C4-2B (cell line): ENCODE results near the gene ANKIB1.

Source experiments
- H3K27ac ChIP-seq: fragments of 450-650 bp; 2 replicates; pipeline ENCODE4 v1.5.1; 2017
- ZFX ChIP-seq: fragments of 450-650 bp; IDR thresholded peaks from 2 replicates; pipeline ENCODE4 v1.6.1; 2017
- TF ChIP-seq, protein P1 (sequence below): fragments of 450-650 bp; conservative IDR thresholded peaks from 2 replicates; pipeline ENCODE4 v1.5.1; 2017; ENCODE audit warnings: mild to moderate bottlenecking

The ANKIB1 gene

DNA sequence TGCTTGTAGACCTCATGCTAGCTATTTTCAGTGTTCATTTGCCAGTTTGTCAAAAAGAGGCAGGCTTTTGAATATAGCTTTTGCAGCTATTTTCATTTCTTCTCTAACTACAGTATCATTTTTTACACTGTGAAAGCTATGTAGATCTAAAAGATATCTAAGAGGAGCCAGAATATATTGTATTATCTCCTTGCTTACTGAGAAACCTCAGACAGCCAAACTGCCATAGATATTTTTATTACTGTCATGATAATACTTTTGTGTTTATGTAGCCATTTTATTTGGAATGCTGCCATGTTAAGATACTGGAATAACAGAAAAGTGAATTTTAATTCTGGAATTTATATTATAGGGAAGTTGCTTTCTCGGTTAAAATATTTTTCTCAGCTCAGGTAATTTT lies 37.2 kb downstream of the ANKIB1 start:
- H3K27ac ChIP-seq = no peak overlapping the region
- no peak for TF ChIP-seq ZFX
- TF ChIP-seq, protein P1, sequence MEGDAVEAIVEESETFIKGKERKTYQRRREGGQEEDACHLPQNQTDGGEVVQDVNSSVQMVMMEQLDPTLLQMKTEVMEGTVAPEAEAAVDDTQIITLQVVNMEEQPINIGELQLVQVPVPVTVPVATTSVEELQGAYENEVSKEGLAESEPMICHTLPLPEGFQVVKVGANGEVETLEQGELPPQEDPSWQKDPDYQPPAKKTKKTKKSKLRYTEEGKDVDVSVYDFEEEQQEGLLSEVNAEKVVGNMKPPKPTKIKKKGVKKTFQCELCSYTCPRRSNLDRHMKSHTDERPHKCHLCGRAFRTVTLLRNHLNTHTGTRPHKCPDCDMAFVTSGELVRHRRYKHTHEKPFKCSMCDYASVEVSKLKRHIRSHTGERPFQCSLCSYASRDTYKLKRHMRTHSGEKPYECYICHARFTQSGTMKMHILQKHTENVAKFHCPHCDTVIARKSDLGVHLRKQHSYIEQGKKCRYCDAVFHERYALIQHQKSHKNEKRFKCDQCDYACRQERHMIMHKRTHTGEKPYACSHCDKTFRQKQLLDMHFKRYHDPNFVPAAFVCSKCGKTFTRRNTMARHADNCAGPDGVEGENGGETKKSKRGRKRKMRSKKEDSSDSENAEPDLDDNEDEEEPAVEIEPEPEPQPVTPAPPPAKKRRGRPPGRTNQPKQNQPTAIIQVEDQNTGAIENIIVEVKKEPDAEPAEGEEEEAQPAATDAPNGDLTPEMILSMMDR = no peak

DNA sequence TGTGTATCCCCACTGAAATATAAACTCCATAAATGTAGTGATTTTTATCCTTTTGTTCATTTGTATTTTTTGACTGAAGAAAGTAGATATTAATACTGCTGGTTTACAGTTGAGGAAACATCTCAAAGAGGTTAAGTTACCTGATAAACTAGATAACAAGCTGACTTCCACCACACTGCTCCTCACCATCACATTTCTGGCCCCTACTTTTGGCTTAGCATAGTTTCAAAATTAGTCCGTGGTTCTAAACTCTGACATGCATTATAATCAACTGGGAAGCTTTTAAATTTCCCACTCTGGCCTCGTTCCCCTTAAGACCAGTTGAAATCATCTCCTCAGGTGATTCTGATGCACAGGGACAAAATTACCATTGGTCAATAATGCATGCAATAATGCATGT lies 43.5 kb downstream of the ANKIB1 start:
- no peak for TF ChIP-seq ZFX
- TF ChIP-seq, protein P1 = no peak

DNA sequence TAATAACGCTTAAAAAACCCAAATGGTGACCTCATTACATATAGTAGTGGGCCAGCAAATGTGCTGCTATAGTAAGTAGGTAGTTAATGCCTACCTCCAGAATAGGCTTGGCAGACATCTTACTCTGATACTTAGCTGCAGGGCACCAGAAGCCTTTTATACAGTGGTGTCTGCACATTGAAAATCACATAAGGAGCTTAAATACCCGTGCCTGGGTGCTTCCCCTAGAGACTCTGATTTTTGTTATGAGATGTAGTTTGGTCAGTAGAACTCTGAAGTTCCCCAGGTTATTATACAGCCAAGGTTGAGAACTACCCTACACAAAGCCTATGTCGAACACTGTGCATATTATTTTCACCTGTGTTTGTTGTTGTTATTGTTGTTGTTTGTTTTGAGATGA lies 47.2 kb downstream of the ANKIB1 start:
- no peak for TF ChIP-seq ZFX
- TF ChIP-seq, protein P1 = no peak

More for the DNA sequence above, 43.5 kb downstream of the ANKIB1 start:
- H3K27ac ChIP-seq = no peak overlapping the region

DNA sequence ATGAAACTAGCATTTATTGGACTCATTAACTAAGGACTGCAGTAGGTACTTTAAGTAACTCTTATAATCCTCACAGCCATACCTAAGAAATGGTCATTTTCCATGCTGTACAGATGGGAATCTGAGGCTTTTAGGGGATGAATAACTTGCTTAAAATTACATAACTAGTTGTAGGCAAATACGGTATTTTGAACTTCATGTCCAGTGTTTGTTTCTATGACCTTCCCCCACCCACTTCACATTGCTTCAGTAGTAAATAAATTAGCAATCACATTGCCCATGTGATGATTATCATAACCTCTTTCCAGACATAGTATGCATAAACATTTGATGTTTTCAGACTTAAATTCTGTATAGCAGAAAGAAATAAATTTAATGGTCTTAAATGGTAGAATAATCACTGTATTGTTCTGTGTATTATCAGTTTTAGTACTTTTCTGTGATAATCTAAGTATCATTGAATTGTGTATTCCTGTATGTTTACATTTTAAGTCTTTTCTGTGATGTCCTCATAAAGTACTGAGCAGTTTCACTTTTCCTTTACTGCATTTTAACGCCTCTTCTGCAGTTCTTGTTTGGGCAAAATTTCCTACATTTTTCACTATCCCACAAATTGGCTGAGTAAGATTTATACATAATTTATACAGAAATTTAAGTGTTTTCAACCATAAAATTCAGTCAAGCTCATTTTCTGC lies 48.3 kb downstream of the ANKIB1 start:
- no peak overlapping the region for H3K27ac ChIP-seq
- TF ChIP-seq, protein P1 = no peak
- no peak for TF ChIP-seq ZFX

More for the DNA sequence above, 47.2 kb downstream of the ANKIB1 start:
- no peak overlapping the region for H3K27ac ChIP-seq

DNA sequence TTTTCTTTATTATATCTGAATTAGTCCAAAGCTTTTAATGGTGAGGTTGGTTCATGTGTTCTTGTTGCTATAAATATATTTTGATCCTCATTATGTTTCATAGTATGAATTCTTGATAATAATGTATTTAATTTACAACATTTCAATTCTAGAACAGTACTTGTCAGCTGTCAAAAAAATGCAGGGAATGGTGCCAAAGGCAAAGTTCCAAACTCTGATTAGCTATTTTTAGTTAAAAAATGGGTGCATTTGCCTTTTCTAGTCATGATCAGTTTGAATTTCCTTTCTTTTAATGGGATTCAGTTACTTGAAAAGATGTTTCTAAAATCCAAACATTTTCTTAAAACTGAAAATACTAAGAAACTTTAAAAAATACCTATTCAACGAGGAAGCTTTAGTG lies 49.6 kb downstream of the ANKIB1 start:
- no peak overlapping the region for H3K27ac ChIP-seq
- TF ChIP-seq ZFX = no peak
- TF ChIP-seq, protein P1 = no peak

DNA sequence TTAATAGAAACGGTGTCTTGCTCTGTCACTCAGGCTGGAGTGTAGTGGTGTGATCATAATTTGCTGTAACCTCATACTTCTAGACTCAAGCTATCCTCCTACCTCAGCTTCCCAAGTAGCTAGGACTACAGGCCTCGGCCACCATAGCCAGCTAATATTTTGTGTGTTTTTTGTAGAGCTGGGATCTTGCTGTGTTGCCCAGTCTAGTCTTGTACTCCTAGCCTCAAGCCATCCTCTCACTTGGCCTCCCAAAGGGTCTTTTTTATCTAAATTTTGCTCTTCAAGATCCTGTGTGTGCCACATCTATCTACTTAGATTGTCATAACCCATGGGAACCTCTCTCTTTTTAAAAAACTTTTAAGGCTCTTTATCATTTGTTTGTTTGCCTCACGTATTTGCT lies 50.5 kb downstream of the ANKIB1 start:
- no peak overlapping the region for H3K27ac ChIP-seq
- TF ChIP-seq ZFX = no peak
- TF ChIP-seq, protein P1 = no peak

DNA sequence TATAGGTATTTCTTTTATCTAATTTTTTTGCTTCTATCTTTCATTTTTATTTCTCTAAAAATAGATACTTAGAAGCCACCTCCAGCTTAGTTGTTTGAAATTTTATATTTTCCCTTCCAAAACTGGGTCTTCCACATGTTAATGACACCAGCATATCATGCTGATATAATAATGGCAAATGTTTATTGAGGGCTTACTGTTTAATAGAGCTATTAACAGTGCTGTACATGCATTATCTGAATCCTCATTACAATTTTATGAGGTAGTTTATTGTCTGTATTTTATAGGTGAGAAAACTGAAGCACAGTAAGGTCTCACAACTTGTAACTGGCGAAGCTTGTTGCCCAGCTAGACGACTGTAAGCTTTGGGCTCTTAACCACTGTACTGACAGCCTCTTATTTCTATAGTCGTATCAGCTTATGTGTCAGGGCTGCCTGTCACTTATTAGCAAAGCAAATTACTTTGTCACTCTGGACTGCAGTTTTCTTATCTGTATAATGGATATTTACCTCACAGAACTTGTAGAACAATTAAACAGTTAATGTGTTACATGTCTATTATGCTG lies 51.2 kb downstream of the ANKIB1 start:
- no peak overlapping the region for H3K27ac ChIP-seq
- TF ChIP-seq, protein P1 = no peak
- no peak for TF ChIP-seq ZFX
